Activated T-cell treated with anti-CD3 and anti-CD28 coated beads, Interleukin-2, amount 50 U/mL, for 48 hours (primary cell): ENCODE results near the gene F5.
A peak's percentile ranks its signal among the peaks of the same experiment; 100 is the strongest.

ENCODE experiments used
- DNase-seq, 2 experiments: peaks; one replicate each; pipeline ENCODE4 v3.0.0-alpha.2; 2020

The F5 gene

GRCh38 chr1:169586395-169587255 is at the start of gene F5:
F5 (minus strand) TSS chr1:169586481; CDS start chr1:169586386, 95 bp downstream.
- DNase-seq: peak; percentile 82 to 86

- DNase-seq: no peak
These were observed 48.6 kb upstream of the F5 start for GRCh38 chr1:169634877-169635276.

GRCh38 chr1:169634145-169634544 is 47.9 kb upstream of the F5 start:
- no peak for DNase-seq

GRCh38 chr1:169631249-169631648 is 45.0 kb upstream of the F5 start:
- no peak for DNase-seq

- DNase-seq: no peak
These were observed 43.7 kb upstream of the F5 start, which contains the start of gene SELP for GRCh38 chr1:169630006-169630405. SELP (minus strand) TSS chr1:169630124; CDS start chr1:169630074, 50 bp downstream.

GRCh38 chr1:169624912-169625311 is 38.6 kb upstream of the F5 start:
- no peak for DNase-seq

- no peak for DNase-seq
These were observed 37.8 kb upstream of the F5 start for GRCh38 chr1:169624122-169624521.

- DNase-seq: no peak
These were observed 37.0 kb upstream of the F5 start for GRCh38 chr1:169623132-169623926.

- no peak for DNase-seq
These were observed 34.3 kb upstream of the F5 start for GRCh38 chr1:169620565-169620964.

GRCh38 chr1:169618367-169618766 is 32.1 kb upstream of the F5 start:
- DNase-seq: no peak

GRCh38 chr1:169615803-169616202 is 29.5 kb upstream of the F5 start:
- no peak for DNase-seq

GRCh38 chr1:169610858-169611257 is 24.6 kb upstream of the F5 start:
- DNase-seq: no peak

GRCh38 chr1:169610108-169610507 is 23.8 kb upstream of the F5 start:
- DNase-seq: no peak

GRCh38 chr1:169608226-169608625 is 21.9 kb upstream of the F5 start:
- no peak for DNase-seq

GRCh38 chr1:169604781-169605560 is 18.7 kb upstream of the F5 start:
- DNase-seq: peak; percentile 46

- no peak for DNase-seq
These were observed 15.0 kb upstream of the F5 start for GRCh38 chr1:169601096-169601881.

GRCh38 chr1:169595764-169596711 is 9.8 kb upstream of the F5 start:
- peak; percentile 32 to 46 for DNase-seq

- DNase-seq: peak; percentile 48 to 52
These were observed 8.1 kb upstream of the F5 start for GRCh38 chr1:169594391-169594790.

GRCh38 chr1:169590932-169591331 is 4.7 kb upstream of the F5 start:
- no peak for DNase-seq

- peak; percentile 40 to 52 for DNase-seq
These were observed 2.7 kb upstream of the F5 start for GRCh38 chr1:169588785-169589485.
